Large intestine (tissue), 3 donors: ENCODE results near the gene TLNRD1. TPM values are rescaled to one million over a fixed set of nuclear protein-coding genes. Genes with fewer than 3 reads are reported as not detected.
"Not testable (repeated sequence)": the region's sequence is repeated elsewhere in the genome, so short reads cannot be mapped to it uniquely, and the experiment has no call there.

Experiments used
- DNase-seq, 2 donors: peaks; one replicate each; pipeline versions ENCODE4 v3.0.0 to v3.0.0-alpha.2; 2013
- H3K27ac ChIP-seq: one replicate; pipeline ENCODE4 v1.5.1; 2013; ENCODE audit warnings: low read length
- H3K27me3 ChIP-seq: 2 replicates; pipeline ENCODE4 v1.6.1; 2013; ENCODE audit warnings: low read length; ENCODE audit not compliant: control insufficient read depth, insufficient read depth
- H3K36me3 ChIP-seq: 2 replicates; pipeline ENCODE4 v1.6.1; 2013; ENCODE audit warnings: low read length; ENCODE audit not compliant: control insufficient read depth, insufficient read depth
- H3K4me1 ChIP-seq: one replicate; pipeline ENCODE4 v1.6.1; 2013; ENCODE audit warnings: low read length; ENCODE audit not compliant: control insufficient read depth, insufficient read depth
- H3K4me3 ChIP-seq: one replicate; pipeline ENCODE4 v1.5.1; 2013; ENCODE audit warnings: low read length
- H3K9me3 ChIP-seq: one replicate; pipeline ENCODE4 v1.6.1; 2013; ENCODE audit warnings: mild to moderate bottlenecking, low read depth, low read length, moderate library complexity; ENCODE audit not compliant: control insufficient read depth
- WGBS: methylation state at CpG from one replicate; pipeline ENCODE4 v1.1.5; 2013; ENCODE audit warnings: low lambda C conversion rate; ENCODE audit not compliant: insufficient coverage; 5-methylcytosine and 5-hydroxymethylcytosine counted together
- polyA plus RNA-seq: library from polyadenylated mRNA; unstranded; fragments of 120-200 nt; gene quantifications from one replicate; pipeline ENCODE4 v1.2.1, GENCODE V29; 2013

Gene TLNRD1
- polyA plus RNA-seq, 1 donor: 6.9 TPM

DNA sequence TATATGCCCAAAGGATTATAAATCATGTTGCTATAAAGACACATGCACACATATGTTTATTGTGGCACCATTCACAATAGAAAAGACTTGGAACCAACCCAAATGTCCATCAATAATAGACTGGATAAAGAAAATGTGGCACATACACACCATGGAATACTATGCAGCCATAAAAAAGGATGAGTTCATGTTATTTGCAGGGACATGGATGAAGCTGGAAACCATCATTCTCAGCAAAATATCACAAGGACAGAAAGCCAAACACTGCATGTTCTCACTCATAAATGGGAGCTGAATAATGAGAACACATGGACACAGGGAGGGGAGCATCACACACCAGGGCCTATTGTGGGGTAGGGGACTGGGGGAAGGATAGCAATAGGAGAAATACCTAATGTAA is 35.3 kb upstream of the TLNRD1 start:
- DNase-seq, H3K4me3 ChIP-seq, H3K4me1 ChIP-seq, H3K9me3 ChIP-seq, H3K36me3 ChIP-seq, H3K27me3 ChIP-seq, H3K27ac ChIP-seq: not testable (repeated sequence)

DNA sequence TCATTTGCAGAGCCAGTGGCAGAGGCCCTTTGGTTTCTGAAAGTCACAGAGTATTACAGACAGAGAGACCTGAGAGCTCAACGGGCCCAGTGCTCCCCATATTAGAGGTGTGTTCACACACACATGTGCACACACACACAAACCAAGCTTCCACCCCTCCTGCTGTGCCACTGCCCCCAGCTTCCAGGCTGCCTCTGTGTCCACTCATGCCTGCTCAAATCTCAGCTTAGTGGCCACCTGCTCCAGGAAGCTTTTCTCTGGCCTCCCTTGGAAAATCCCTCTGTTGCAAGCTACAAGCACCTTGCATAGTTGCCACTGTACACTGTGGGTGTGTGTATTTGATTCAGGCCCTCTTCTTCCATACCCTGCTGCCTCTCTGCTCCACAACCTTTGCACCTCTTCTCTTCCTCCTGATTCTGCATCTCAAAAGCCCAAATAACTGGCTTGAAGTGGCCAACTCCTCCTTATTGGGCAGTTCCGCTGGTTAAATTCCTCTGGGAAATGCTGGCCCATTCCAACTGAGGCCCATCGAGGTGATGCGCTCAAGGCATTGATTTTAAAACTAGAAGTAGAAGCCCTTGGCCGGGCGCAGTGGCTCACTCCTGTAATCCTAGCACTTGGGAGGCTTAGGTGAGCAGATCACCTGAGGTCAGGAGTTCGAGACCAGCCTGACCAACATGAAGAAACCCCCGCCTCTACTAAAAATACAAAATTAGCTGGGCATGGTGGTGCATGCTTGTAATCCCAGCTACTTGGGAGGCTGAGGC is 34.1 kb upstream of the TLNRD1 start:
- Histone ChIP-seq H3K27ac (no peak overlapping the region), H3K27me3 (no peaks in the 10 kb centered on the region)
- no CpG with 5 or more reads among the region's 8 CpGs for WGBS

DNA sequence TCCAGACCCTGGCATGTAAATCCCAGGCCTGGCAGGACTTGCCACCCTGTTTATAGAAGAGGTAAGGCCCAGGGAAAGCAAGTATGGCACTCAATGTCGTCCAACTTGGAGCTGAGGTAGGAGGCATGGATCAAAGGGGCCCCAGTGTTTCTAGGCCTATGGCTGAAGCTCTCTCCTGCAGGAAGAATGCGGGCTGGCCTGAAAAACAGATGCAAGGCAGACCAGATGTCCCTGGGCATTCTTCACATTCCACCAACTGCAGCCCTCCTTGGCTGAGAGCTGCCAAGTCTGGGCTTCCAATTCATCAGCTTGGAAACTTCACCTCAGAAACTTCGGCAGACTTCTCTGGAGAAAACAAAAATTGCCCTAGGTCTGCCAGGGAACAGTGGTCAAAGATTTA is 33.3 kb upstream of the TLNRD1 start:
- no CpG with 5 or more reads among the region's 3 CpGs for WGBS
- DNase-seq: no peak
- no peaks in the 10 kb centered on the region for H3K4me1 ChIP-seq
- H3K27me3 ChIP-seq: no peaks in the 10 kb centered on the region
- no peaks in the 10 kb centered on the region for H3K9me3 ChIP-seq
- H3K27ac ChIP-seq: no peak overlapping the region
- H3K36me3 ChIP-seq: peaks cover 8% of the 10 kb centered on the region
- H3K4me3 ChIP-seq: no peak overlapping the region

More for the DNA sequence above, 34.1 kb upstream of the TLNRD1 start:
- no peak overlapping the region for H3K4me3 ChIP-seq
- DNase-seq: no peak
- no peaks in the 10 kb centered on the region for H3K4me1 ChIP-seq
- H3K36me3 ChIP-seq: peaks cover 8% of the 10 kb centered on the region
- H3K9me3 ChIP-seq: no peaks in the 10 kb centered on the region

DNA sequence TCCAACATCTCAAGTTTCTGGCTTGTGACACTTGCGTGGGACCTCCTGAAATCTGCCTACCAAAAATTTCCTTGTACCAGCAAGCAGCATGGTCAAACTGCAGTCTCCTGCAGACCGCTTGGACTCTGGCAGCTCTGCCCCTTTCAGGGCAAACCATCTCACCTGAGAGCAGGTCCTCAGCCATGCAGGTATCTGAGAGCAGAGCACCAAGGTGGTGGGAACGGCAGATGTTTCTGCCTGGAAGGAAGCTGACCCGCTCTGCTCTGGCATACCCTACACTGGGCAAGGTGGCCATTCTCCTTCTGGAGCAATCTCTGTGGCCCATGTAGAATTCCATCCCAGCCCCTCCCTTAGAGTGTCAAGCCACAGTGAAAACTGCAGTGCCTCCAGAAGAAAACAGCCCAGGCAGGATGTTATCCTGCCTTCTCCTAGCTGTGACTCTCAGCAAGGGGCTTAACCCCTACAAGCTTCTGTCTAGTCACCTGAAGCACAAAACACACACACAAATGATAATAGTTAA is 32.7 kb upstream of the TLNRD1 start:
- Histone ChIP-seq H3K27me3 (no peaks in the 10 kb centered on the region), H3K4me1 (no peaks in the 10 kb centered on the region)
- WGBS: no CpG with 5 or more reads among the region's 4 CpGs

DNA sequence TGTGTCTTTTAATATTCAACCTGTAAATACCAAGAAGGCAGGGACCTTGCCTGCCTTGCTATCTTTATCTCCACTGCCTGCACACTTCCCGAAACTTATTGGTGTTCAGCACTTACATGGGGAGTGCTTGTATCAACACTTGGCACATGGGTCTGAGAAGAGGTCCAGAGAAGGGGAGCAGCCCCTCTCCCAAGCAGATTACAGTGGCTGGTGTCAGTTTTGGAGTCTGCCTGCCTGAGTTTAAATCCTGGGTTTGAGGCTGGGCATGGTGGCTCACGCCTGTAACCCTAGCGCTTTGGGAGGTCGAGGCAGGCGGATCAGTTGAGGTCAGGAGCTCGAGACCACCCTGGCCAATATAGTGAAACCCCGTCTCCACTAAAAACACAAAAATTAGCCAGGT is 31.4 kb upstream of the TLNRD1 start:
- H3K27ac ChIP-seq: no peak overlapping the region
- peaks cover 8% of the 10 kb centered on the region for H3K36me3 ChIP-seq
- no peaks in the 10 kb centered on the region for H3K4me1 ChIP-seq
- H3K4me3 ChIP-seq: no peak overlapping the region
- WGBS: no CpG with 5 or more reads among the region's 7 CpGs
- no peaks in the 10 kb centered on the region for H3K27me3 ChIP-seq
- no peak for DNase-seq
- H3K9me3 ChIP-seq: no peaks in the 10 kb centered on the region

More for the DNA sequence above, 32.7 kb upstream of the TLNRD1 start:
- Histone ChIP-seq H3K9me3 (no peaks in the 10 kb centered on the region), H3K36me3 (peaks cover 8% of the 10 kb centered on the region), H3K4me3 (no peak overlapping the region), H3K27ac (no peak overlapping the region)
- DNase-seq: no peak

DNA sequence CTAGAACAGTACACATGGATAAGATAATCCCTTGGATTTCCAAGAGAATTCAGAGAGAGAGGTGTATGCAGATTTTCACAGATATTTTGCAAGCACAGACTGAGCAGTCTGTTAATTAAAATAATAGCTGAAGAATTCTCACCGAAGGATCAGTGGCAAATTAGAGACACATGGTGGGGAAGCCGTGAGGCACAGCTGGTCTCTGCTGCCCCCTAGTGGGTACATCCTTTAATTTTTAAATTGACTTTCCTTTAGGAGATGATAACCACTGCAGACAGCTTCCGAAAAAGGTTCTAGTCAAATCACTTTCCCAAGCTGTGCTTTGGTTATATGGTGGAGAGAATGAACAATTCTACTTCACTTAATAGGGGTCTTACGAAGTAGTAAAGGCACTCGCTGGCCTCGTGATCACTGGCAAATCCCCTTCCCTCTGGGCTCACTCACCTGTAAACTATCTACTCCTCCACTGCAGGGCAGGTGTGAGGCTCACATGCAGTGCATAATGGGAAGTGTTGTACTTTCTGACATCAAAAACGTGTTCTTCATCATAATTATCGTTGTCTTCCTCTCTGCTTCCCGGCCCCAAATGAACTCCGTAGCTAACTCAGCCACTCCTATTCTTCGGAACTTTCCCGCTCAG is 30.6 kb upstream of the TLNRD1 start:
- Histone ChIP-seq H3K4me3 (no peak overlapping the region), H3K36me3 (peaks cover 8% of the 10 kb centered on the region), H3K27me3 (no peaks in the 10 kb centered on the region), H3K9me3 (no peaks in the 10 kb centered on the region), H3K27ac (no peak overlapping the region), H3K4me1 (no peaks in the 10 kb centered on the region)
- 74% methylated on average over 5 of the region's 12 CpGs for WGBS
- peak; percentile 21 to 41 for DNase-seq

DNA sequence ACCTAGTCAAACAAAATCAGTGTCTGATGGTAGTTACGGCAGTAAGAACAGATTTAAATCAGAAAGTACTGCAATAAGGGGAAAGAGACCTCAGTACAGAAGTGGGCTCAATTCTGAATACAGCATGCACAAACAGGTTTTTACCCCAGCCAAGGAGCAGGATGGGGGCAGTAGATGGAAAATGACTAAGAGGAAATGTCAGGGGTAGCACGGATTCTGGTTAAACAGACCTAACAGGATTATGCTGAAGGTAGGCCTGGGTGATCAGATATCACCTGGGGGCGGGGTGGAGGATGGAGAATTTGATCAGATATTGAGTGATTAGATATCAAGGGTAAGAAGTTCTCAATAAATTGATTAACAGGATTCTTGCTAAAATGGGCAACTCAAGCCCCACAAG is 30.1 kb upstream of the TLNRD1 start:
- WGBS: 100% methylated on average over 1 of the region's 3 CpGs
- H3K27me3 ChIP-seq: no peaks in the 10 kb centered on the region
- H3K27ac ChIP-seq: no peak overlapping the region

DNA sequence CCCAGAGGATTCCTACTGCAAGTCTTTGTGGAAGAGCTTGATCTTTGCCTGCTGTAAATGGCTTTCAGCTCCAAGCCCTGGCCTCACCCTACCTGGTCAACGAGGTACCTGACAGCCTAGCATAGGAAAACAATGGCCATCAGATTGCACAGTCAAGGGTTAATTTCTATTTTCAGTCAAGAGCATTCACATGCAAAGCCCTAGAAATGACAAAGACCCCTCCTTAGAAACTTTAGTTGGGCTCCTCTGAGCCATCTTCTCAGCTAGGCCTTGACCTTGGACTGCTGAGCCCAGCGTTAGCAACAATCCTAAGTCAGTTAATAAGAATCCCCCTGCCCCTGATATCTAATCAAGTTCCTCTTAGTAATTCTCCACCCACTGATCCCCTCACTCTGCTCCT is 29.6 kb upstream of the TLNRD1 start:
- WGBS: 17% methylated on average over 1 of the region's 2 CpGs
- no peaks in the 10 kb centered on the region for H3K27me3 ChIP-seq
- H3K9me3 ChIP-seq: no peaks in the 10 kb centered on the region
- no peak overlapping the region for H3K27ac ChIP-seq
- H3K4me1 ChIP-seq: no peaks in the 10 kb centered on the region
- DNase-seq: no peak
- H3K36me3 ChIP-seq: peaks cover 8% of the 10 kb centered on the region
- no peak overlapping the region for H3K4me3 ChIP-seq

More for the DNA sequence above, 30.1 kb upstream of the TLNRD1 start:
- H3K4me3 ChIP-seq: no peak overlapping the region
- no peaks in the 10 kb centered on the region for H3K4me1 ChIP-seq
- peaks cover 8% of the 10 kb centered on the region for H3K36me3 ChIP-seq
- DNase-seq: no peak
- no peaks in the 10 kb centered on the region for H3K9me3 ChIP-seq

DNA sequence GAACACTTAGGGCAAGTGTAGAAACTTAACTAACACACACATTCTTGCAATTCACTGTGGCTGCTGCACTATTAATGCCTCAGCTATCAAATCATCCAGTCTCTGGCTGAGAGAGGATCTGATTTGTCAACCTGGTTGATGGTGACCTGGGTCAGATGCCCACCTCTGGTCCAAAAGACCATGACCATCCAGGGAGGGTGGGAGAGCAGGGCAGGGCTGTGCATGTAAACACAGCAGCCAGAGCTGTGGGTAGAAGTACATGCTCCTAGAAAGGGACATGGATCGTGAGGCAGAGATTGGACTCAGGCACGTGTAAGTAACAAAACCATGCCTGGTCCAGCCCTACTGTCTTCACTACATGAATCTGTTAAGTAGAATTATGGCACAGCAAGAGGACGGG is 28.4 kb upstream of the TLNRD1 start:
- Histone ChIP-seq H3K36me3 (peaks cover 11% of the 10 kb centered on the region), H3K27me3 (no peaks in the 10 kb centered on the region), H3K27ac (no peak overlapping the region), H3K9me3 (no peaks in the 10 kb centered on the region), H3K4me3 (no peak overlapping the region), H3K4me1 (no peaks in the 10 kb centered on the region)
- DNase-seq: no peak
- WGBS: no CpG with 5 or more reads among the region's 3 CpGs

DNA sequence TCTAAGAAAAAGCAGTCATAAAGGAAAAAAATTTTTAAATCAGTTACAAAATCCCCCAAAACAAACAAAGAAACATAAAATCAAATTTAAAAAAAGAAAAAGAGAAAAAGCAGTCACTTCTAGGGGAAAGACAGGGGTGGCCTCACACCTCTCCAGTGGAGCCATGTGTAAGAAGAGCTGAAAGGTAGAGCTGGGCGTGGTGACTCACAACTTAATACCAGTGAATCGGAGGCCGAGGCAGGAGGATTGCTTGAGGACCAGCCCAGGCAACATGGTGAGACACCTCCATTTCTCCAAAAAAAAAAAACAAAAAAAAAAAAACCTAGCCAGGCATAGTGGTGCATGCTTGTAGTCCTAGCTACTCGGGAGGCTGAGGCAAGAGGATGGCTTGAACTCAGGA is 25.8 kb upstream of the TLNRD1 start:
- WGBS: no CpG with 5 or more reads among the region's 4 CpGs
- H3K27me3 ChIP-seq: no peaks in the 10 kb centered on the region

More for the DNA sequence above, 25.8 kb upstream of the TLNRD1 start:
- H3K9me3 ChIP-seq: no peaks in the 10 kb centered on the region
- H3K27ac ChIP-seq: no peak overlapping the region
- no peak for DNase-seq
- no peaks in the 10 kb centered on the region for H3K4me1 ChIP-seq
- no peak overlapping the region for H3K4me3 ChIP-seq
- peaks cover 29% of the 10 kb centered on the region for H3K36me3 ChIP-seq
